HTERT RPE-1 (cell line): ENCODE data around the gene MAK.
"Not testable (repeated sequence)": the region's sequence is repeated elsewhere in the genome, so short reads cannot be mapped to it uniquely, and the experiment has no call there.

ENCODE experiments used
- in situ Hi-C: fragments of 300-500 bp; cut with MboI; formaldehyde crosslinking; loops from 4 replicates; pipeline ENCODE4 v1.14.3; 2020; ENCODE audit warnings: low sequenced_read_pairs

Gene MAK

DNA sequence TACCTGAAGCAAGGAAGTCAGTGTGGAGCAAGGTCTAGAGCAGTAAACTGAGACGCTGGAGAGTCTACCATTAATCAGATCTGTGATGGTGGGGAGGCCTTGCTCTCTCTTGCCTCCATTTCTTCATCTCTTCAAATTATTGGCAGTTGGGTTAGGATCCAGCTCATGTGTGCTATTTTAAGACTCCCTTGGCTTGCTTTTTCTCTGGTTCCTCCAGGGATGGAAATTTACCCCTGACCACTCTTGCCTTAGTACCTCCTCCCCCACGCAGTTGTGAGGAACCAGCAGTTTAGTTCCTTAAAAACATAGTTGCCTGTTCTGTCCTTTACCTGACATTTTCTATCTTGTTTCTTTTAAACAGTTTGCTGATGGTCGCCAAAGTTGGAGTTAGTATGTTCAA is 108.1 kb downstream of the MAK start:
- in situ Hi-C loops: no loop called here

- in situ Hi-C loops: no loop called here
Observed at GRCh38 chr6:10725716-10726115, 112.6 kb downstream of the MAK start.

DNA sequence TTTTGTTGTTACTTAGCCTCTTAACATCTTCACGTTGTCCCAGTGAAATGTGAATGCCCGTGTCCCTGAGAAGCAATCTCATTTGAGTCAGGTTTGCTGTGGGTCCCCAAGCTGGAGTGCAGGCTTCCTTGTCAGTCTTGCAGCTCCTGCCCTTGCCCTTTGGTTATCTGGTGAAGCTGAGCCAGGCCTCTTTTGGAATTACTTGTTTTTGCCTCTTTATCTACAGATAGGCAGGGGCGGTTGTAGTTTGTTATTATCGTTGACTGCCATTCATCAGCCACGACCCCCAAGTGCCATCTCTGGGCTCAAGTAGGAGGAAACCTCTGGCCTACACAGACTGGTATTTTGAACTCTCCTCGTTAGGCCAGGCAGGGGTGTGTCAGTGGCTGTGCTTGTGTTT is 113.3 kb downstream of the MAK start:
- in situ Hi-C loops: no loop called here

DNA sequence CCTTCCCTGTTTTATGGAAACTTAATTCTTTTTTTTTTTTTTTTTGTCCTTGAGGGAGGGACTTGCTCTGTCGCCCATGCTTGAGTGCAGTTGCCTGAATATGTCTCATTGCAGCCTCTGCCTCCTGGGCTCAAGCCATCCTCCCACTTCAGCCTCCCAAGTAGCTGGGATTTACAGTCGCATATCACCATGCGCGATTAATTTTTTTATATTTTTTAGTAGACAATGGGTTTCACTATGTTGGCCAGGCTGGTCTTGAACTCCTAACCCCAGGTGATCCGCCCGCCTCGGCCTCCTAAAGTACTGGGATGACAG is 114.8 kb downstream of the MAK start:
- in situ Hi-C loops: no loop called here

DNA sequence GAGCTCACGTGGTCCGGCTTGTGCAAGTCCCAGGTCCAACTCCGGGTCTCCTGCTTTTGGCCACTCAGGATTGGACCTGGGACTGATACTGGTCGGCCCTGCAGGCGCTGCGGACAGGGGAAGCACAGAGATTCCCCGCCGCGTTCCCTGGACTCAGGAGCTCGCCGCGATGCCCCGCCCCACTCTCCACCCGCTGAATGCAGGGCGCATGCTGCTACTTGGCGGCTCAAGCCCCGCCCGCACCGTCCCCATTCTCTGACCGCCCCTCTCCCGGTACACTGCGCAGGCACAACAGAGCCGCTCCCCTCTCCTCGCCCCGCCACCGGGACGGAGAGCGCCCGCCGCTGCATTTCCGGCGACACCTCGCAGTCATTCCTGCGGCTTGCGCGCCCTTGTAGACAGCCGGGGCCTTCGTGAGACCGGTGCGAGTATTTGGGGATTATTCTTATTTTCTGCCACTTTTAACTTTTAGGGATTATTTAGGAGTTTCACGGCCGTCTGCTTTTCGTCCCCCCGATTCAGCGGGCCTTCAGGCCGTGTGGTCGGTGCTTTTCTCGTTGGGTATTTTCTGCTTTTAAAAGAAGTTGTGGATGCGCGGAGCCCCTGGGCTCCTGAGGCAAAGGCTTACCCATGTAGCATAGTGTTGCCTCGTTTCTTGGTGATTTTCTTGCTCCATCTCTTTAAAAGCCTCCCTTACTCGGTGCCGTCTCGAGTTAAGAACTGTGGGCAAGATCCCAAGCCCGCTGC is 115.3 kb downstream of the MAK start, which contains the start of gene TMEM14C:
Gene TMEM14C (plus strand): TSS at position 251 of the 747 bp plus-strand sequence. CDS start 1,544 bp downstream, outside the sequence.
- in situ Hi-C loops: no loop called here

- in situ Hi-C loops: no loop called here
Observed at GRCh38 chr6:10722570-10722819, 115.8 kb downstream of the MAK start.

DNA sequence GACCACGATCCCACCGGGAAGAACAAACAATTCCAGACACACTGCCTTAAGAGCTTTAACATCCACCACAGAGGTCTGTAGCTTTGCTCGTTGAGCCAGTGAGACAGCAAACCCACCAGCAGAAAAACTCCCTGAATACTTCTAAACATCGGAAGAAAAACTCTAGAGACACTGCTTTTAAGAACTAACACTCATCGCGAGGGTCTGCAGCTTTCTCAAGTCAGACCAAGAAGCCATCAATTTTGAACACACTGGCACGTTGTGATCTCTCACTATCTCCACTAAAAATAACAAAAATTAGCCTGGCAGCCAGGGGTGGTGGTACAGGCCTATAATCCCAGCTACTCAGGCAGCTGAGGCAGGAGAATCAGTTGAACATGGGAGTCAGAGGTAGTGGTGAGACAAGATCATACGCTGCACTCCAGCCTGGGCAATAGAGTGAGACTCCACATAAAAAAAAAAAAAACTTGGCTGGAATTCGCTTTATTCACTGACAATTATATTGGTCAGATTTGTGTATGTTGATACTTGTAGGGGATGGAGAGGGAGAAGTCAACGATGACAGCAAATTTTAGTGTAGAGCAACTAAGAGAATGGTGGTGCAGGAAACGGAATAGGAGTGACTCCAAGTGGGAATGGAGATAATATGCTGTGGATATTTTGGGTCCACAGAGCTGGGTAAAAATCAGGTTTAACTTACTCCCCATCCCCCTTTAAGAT is 116.3 kb downstream of the MAK start:
- in situ Hi-C loops: no loop called here

GRCh38 chr6:10720960-10721849 is 117.1 kb downstream of the MAK start:
- in situ Hi-C loops: not testable (repeated sequence)

DNA sequence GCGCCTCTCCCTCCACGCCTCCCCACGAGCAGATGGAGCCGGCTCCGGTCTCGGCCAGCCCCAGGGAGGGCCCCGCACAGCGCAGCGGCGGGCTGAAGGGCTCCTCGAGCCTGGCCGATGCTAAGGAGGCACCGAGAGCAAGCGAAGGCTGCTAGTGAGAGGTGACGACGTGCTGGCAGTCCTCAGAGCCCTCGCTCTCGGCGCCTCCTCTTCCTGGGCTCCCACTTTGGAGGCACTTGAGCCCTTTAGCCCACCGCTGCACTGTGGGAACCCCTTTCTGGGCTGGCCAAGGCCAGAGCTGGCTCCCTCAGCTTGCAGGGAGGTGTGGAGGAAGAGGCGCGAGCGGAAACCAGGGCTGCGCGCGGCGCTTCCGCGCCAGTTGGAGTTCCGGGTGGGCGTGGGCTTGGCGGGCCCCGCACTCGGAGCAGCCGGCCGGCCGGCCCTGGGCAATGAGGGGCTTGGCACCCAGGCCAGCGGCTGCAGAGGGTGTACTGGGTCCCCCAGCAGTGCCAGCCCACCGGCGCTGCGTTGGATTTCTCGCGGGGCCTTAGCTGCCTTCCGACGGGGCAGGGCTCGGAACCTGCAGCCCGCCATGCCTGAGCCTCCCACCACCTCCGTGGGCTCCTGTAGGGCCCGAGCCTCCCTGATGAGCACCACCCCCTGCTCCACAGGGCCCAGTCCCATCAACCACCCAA is 117.9 kb downstream of the MAK start:
- in situ Hi-C loops: no loop called here

GRCh38 chr6:10719964-10720264 is 118.4 kb downstream of the MAK start:
- in situ Hi-C loops: no loop called here

GRCh38 chr6:10719296-10719963 is 118.9 kb downstream of the MAK start:
- in situ Hi-C loops: no loop called here

DNA sequence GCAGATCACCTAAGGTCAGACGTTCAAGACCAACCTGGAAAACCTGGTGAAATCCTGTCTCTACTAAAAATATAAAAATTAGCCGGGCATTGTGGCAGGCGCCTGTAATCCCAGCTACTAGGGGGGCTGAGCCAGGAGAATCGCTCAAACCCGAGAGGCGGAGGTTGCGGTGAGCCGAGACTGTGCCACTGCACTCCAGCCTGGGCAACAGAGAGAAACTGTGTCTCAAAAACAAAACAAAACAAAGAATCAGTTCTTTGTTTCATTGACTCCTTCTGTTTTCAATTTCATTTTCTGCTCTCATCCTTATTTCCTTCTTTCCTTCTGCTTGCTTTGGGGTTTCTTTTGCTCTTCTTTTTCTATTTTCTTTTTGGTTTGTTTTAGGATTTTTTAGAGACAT is 124.4 kb downstream of the MAK start:
- in situ Hi-C loops: no loop called here
